Ishikawa (cell line): ENCODE measurements around the gene SH2B2.

Experiments used
- CEBPB ChIP-seq: IDR thresholded peaks from 2 replicates; pipeline ENCODE4 v1.6.1; 2012
- CREB1 ChIP-seq: IDR thresholded peaks from 2 replicates; pipeline ENCODE4 v1.6.1; 2012; ENCODE audit warnings: low read depth
- EGR1 ChIP-seq: IDR thresholded peaks from 2 replicates; pipeline ENCODE4 v1.6.1; 2012
- EP300 ChIP-seq: IDR thresholded peaks from 2 replicates; pipeline ENCODE4 v1.6.1; 2012; ENCODE audit warnings: borderline replicate concordance
- FOXM1 ChIP-seq: IDR thresholded peaks from 2 replicates; pipeline ENCODE4 v1.6.1; 2012; ENCODE audit warnings: low read depth, borderline replicate concordance
- NFIC ChIP-seq: IDR thresholded peaks from 2 replicates; pipeline ENCODE4 v1.6.1; 2012
- RAD21 ChIP-seq: IDR thresholded peaks from 2 replicates; pipeline ENCODE4 v1.6.1; 2012; ENCODE audit warnings: low read depth
- TAF1 ChIP-seq: IDR thresholded peaks from 2 replicates; pipeline ENCODE4 v1.6.1; 2012; ENCODE audit warnings: low read depth, mild to moderate bottlenecking
- TCF12 ChIP-seq: IDR thresholded peaks from 2 replicates; pipeline ENCODE4 v1.6.1; 2012; ENCODE audit warnings: low read depth
- TEAD4 ChIP-seq: IDR thresholded peaks from 2 replicates; pipeline ENCODE4 v1.6.1; 2012
- YY1 ChIP-seq: IDR thresholded peaks from 2 replicates; pipeline ENCODE4 v1.6.1; 2012; ENCODE audit warnings: low read depth
- ZBTB7A ChIP-seq: IDR thresholded peaks from 2 replicates; pipeline ENCODE4 v1.6.1; 2012; ENCODE audit warnings: low read depth
- TF ChIP-seq, protein P1 (sequence below): IDR thresholded peaks from 2 replicates; pipeline ENCODE4 v1.6.1; 2012
- TF ChIP-seq, protein P2 (sequence below): IDR thresholded peaks from 2 replicates; pipeline ENCODE4 v1.6.1; 2012
- TF ChIP-seq, protein P3 (sequence below): IDR thresholded peaks from 2 replicates; pipeline ENCODE4 v1.6.1; 2012; ENCODE audit warnings: low read depth, mild to moderate bottlenecking

The SH2B2 gene

DNA sequence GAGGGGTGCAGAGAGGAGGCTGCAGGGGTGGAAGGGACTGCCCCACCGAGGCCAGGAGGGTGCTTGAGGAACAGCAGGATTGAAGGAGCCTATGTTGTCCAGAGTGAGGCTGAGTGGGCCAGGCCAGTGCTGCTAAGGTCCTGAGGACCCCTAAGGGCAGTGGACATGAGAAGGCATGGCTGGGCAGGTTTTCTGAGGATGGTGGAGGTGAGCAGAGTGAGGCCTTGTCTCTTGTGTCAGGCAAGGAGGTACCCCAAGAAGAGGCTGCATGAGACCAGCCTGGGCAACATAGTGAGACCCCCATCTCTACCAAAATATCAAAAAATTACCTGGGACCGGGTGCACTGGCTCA is 5.2 kb downstream of the SH2B2 start:
- TF ChIP-seq, protein P1, sequence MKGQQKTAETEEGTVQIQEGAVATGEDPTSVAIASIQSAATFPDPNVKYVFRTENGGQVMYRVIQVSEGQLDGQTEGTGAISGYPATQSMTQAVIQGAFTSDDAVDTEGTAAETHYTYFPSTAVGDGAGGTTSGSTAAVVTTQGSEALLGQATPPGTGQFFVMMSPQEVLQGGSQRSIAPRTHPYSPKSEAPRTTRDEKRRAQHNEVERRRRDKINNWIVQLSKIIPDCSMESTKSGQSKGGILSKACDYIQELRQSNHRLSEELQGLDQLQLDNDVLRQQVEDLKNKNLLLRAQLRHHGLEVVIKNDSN = no peak
- no peak for TF ChIP-seq TEAD4
- TF ChIP-seq, protein P2, sequence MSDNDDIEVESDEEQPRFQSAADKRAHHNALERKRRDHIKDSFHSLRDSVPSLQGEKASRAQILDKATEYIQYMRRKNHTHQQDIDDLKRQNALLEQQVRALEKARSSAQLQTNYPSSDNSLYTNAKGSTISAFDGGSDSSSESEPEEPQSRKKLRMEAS = no peak
- TF ChIP-seq FOXM1 = no peak
- TF ChIP-seq YY1 = no peak
- TF ChIP-seq EGR1 = no peak
- TF ChIP-seq CEBPB = no peak
- no peak for TF ChIP-seq TAF1

DNA sequence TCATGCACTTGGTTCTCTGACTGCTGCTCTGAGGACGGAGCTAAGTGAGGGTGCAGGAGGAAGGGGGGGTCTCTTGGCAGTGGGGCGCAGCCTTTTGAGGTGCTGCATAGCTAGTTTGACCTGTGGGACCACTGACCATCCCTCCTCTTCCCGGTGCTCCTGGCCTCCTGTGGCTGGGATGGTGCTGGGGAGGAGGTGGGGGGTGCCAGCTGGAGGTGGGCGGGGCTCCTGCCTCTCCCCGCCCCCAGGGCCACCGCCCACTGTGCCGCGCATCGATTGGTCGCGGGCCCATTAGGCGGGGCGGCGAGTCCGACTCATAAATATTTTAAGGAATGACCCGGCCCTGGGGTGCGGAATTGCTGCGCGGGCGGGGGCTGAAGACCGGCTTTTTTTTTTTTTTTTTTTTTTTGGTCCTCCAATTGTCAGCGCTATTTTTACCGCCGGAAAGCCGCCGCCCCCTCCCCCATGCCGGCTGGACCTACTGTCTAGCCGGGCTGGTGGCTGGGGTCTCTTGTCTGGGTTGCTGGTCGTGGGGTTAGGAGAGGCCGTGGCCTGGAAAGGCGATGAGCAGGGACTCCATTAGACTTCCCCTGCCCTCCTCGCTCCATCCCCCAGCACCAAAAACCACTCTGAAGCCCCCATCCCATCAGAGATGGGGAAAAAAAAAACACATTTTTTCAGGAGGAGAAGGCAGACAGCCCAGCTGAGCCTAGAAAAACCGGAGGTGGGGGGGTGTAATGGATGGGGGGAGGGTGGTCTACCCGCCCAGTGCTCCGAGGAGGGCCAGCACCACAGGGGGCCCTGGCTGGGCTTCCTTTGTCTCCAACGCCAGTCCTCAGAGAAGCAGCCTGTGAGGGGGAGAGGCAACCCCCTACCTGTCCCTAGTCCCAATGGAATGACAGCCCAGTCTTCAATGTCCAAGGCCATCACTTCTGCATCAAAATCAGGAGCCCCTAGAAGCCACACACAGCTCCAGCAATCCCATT is 6.4 kb downstream of the SH2B2 start:
- TF ChIP-seq YY1 (no peak), TEAD4 (no peak), TCF12 (no peak), RAD21 (no peak), EGR1 (no peak), CEBPB (no peak), EP300 (no peak)
- TF ChIP-seq, protein P1 = no peak
- TF ChIP-seq, protein P2 = no peak
- TF ChIP-seq, protein P3, sequence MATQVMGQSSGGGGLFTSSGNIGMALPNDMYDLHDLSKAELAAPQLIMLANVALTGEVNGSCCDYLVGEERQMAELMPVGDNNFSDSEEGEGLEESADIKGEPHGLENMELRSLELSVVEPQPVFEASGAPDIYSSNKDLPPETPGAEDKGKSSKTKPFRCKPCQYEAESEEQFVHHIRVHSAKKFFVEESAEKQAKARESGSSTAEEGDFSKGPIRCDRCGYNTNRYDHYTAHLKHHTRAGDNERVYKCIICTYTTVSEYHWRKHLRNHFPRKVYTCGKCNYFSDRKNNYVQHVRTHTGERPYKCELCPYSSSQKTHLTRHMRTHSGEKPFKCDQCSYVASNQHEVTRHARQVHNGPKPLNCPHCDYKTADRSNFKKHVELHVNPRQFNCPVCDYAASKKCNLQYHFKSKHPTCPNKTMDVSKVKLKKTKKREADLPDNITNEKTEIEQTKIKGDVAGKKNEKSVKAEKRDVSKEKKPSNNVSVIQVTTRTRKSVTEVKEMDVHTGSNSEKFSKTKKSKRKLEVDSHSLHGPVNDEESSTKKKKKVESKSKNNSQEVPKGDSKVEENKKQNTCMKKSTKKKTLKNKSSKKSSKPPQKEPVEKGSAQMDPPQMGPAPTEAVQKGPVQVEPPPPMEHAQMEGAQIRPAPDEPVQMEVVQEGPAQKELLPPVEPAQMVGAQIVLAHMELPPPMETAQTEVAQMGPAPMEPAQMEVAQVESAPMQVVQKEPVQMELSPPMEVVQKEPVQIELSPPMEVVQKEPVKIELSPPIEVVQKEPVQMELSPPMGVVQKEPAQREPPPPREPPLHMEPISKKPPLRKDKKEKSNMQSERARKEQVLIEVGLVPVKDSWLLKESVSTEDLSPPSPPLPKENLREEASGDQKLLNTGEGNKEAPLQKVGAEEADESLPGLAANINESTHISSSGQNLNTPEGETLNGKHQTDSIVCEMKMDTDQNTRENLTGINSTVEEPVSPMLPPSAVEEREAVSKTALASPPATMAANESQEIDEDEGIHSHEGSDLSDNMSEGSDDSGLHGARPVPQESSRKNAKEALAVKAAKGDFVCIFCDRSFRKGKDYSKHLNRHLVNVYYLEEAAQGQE = no peak

DNA sequence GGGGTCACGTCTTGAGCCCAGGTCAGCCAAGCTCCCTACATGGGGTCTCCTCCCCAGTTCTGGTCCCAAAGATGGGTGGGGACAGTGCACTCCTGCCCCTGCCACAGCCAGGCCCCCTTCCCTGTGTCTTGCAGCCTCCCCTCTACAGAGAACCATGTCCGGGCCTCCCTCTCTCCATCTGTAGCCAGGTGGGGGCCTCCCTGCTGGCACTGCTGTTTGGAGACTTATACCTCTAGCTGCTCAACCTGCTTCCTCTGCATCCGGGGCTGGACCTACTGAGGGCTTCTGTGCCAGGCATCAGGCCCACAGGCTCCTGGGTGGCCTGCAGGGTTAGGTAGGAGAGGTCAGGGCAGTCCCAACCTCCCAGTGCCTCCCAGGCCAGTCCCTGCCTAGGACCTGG is 7.9 kb downstream of the SH2B2 start:
- TF ChIP-seq FOXM1 (no peak), RAD21 (no peak), YY1 (no peak), CEBPB (no peak), CREB1 (no peak), TCF12 (no peak), NFIC (no peak), EGR1 (no peak), TEAD4 (no peak), TAF1 (no peak), EP300 (no peak), ZBTB7A (no peak)
- TF ChIP-seq, protein P3 = no peak
- TF ChIP-seq, protein P2 = no peak
- TF ChIP-seq, protein P1 = no peak

DNA sequence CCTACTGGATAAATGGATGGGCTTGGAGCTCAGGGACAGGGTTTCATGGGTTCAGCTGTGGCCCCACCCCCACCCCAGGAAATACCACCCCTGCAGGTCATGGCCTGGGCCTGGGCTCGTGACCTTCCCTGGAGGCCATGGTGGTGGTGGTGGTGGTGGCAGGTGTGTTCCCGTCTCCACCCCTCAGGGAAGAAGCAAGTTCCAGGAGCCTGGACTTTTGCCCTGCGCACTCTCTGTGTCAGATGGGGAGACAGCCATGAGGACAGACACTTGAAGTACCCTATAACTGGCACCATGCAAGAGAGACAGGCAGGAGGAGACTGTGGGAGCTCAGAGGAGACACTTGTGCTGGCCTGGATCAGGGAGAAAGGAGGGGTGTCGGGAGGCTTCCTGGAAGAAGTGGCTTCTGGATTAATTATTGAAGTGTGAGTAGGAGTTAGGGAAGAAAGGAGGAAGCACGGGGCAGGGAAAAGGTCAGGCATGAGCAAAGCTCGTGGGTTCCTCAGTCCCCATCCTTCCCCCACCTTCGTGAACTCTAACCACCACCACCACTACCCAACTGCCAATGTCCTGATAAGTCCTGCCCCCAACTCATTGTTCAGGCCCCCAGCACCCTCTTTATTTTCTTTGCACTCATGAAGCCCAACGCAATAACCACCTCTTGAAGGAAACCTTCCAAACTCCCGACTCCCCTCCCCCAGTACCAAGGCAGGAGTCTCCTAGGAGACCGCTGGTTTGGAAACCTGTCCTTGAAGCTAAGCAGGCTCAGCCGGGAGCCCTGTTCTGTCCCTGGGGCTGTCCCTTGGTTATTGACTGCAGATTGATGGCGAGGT is 8.9 kb downstream of the SH2B2 start:
- TF ChIP-seq EP300 (no peak), ZBTB7A (no peak), NFIC (no peak), TAF1 (no peak), TCF12 (no peak), FOXM1 (no peak), RAD21 (no peak), TEAD4 (no peak), YY1 (no peak)
- TF ChIP-seq, protein P3 = no peak
